Measurements from ENCODE around the gene KLHL29.

Gene KLHL29

DNA sequence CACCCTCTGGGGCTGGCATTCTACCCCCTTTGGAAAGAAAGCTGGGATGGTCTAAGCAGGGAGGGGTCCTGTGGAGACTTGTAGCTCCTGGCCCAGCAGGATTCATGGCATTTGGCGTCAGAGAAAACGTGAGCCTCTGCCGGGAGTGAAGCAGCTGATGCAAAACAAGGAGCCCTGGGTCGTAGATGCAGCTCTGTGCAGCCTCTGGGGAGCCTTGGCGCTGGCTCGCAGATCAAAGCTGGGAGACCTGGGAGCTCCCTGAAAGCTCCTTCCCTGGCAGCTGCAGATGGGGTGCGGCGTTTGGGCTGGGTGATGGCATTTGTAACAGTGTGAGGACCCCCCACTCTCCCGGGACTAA lies 148.3 kb downstream of the KLHL29 start:
- no peak for FAIRE-seq

- no peak for FAIRE-seq
Observed at GRCh38 chr2:23534771-23535170, 149.8 kb downstream of the KLHL29 start.

- no peak for FAIRE-seq
Observed at GRCh38 chr2:23536326-23536725, 151.3 kb downstream of the KLHL29 start.

DNA sequence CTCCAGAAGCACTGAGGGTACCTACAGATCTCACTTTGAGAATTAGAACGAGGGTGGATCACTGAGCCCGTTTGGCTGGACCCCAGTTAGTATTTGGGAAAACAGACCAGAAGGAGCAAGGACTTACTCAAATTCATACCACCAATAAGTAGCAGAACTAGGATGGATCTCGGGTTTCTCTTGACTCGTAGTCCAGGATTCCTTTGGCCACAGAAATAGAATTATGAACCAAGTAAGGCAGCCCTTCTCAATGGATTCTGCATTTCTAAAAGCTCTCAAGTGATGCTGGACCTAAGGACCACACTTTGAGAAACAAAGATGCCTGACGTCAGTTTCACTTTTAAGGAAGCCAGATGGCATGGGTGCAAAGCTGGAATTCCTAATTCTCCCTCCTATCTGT lies 153.0 kb downstream of the KLHL29 start:
- no peak for FAIRE-seq

GRCh38 chr2:23538566-23538965 lies 153.6 kb downstream of the KLHL29 start:
- no peak for FAIRE-seq

DNA sequence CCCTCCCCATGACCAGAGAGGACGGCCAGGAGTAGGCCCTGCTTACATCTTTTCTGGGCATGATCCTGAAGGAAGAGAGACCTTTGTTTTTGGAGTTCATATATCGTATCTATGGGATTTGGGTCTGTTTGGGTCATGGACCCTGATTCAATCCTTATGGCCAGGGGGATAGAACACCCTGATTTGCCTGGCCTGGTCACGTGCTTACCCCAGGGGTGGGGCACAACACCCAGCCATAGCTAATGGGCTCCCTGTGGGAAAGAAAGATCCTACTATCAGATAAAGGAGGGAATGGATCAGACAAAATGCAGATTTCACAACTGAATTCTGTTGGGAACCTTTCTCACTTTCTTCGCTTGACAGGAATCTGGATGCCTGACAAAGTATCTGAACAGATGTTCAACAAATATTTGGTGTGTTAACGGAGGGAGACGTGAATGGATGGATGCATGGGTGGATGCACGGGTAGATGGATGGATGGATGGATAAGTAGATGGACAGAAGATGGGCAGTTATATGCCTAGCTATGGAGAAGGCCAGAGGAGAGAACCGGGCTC lies 155.9 kb downstream of the KLHL29 start:
- no peak for FAIRE-seq

GRCh38 chr2:23541503-23542229 lies 156.7 kb downstream of the KLHL29 start:
- no peak for FAIRE-seq

DNA sequence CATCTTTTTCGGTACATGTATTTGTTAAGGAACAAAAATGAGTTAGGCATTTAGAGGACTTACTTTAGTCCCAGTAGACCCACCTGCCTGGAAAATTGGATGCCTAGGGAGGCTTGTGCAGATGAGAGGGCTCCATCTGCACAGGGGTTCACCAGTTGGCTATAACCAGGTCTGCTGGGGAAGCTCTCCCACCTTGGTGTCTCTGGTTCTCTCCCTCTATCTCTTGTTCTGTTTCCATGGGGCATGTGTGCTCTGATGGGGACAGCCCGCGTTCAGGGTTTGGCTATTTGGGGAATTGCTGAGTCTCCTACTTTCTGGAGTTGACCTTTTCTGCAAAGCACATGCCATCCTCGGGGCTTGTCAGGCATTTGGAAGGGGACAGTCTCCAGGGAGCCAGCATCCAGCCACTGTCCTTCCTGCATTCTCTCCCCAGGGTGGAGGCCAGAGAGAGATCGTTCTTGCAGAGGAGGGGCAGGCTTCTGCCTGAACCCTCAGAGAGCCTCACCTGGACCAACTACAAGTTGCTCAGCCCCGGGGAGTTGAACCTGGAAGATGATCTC lies 157.3 kb downstream of the KLHL29 start:
- no peak for FAIRE-seq

DNA sequence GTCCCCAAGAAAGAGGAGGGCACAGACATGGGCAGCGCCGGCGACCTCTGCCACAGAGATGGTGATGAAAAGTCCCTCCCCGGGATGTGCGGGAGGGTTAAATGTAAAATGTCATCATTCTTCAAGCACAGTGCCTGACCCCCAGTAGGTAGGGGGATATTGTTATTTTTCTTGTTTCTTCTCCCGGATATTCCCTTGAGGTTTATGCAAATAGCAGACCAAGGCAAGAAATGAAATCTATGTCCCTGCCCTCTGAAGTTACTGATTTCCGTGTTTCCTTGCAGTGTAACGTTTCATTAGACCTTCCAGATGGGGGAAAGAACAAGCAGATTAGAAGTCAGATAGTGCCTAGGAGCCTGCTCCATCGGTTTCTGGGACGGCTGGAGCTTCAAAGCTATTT lies 158.3 kb downstream of the KLHL29 start:
- no peak for FAIRE-seq

- no peak for FAIRE-seq
Observed at GRCh38 chr2:23543728-23544127, 158.7 kb downstream of the KLHL29 start.

DNA sequence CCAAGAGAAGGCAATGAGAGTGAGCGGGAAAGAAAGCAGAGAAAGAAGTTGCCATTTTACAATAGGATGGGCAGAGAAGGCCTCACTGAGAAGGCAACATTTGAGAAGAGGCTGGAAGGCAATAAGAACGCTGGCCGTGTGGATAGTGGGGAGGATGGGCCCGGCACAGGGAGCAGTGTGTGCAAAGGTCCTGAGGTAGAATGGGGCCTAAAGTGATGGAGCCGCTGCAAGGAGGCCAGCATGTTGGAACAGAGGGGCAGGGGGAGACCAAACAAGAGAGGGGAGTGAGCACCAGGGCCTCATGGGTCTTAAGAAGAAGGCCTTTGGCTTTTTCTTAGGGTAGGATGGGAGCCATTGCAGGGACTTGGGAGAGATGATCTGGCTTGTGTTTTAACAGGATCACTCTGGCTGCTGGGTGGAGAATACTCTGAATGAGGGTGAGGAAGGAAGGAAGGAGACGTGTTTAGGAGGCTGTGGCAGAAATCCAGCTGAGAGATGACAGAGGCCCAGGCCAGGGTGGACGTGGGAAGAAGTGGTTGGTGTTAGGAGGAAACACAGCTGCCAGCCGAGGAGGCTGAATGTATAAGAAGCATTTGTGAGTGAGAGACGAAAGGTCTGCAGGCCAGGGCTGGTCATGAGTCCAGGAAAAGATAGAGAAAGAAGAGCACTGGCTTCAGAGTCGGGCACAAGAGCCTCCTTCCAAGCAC lies 159.8 kb downstream of the KLHL29 start:
- FAIRE-seq, result no peak

DNA sequence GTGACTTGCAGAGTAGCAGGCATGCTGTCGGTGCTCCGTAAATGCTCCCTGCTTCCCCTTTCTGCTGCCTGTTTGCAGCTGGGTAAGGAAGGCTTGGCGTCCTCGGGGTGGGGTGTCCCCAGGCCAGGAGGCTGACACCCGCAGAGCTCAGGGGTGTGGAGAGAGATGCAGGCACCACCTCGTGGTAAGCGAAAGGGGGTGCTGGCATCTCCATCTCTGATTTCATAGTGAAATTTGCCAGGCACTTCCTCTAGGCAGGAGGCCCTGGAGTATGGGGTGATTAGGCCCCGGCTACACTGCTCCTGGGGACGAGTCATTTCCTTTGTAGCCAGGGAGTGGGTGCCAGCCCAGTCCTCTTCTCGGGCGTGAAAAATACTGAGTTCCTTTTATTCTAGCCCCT lies 160.4 kb downstream of the KLHL29 start:
- FAIRE-seq, result no peak

DNA sequence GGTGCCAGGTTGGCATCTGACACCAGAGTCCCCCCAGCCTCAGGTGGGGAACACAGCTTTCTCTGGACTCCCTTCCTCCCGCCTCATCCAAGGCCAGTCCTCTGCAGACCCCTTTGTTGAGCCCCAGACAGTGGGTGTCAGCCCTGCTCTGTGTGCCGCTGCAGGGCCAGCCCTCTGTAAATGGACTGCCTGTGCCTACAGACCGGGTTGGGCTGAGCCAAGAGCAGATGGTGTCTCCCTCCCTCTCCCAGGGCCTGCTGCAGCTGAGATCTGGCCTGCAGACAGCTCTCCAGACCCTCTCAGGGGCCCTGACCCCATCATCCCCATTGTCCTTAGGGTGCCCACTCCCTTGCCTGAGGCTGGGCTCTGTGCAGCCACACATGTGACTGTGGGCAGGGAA lies 160.8 kb downstream of the KLHL29 start:
- FAIRE-seq, result no peak

GRCh38 chr2:23546913-23547312 lies 161.9 kb downstream of the KLHL29 start:
- FAIRE-seq, result no peak

- FAIRE-seq, result no peak
Observed at GRCh38 chr2:23547725-23548124, 162.7 kb downstream of the KLHL29 start.

DNA sequence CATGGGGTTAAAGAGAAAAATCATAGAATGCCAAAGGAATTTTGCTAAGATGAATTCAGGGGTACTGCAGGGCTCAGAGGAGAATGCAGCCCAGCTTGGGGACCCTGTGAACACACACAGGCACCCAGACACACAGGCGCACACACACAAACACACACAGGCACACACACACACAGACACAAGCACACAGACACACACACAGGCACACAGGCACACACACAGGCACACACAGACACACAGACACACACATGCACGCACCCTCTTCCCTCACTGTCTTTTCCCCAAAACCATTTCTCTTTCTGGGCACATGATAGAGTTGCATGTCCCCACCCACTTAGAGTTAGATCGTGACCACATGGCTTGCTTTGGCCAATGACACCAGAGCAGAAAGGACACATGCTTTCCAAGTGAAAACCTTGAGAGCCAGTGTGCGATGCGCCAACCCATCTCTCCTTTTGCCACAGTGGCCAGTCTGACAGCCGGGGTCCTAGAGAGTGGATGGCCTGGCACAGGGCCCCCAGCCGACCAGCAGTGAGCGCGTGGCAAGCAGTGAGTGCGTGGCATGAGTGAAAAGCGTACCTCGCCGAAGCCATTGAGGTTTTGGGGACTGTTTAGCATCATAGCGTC lies 163.3 kb downstream of the KLHL29 start:
- no peak for FAIRE-seq

DNA sequence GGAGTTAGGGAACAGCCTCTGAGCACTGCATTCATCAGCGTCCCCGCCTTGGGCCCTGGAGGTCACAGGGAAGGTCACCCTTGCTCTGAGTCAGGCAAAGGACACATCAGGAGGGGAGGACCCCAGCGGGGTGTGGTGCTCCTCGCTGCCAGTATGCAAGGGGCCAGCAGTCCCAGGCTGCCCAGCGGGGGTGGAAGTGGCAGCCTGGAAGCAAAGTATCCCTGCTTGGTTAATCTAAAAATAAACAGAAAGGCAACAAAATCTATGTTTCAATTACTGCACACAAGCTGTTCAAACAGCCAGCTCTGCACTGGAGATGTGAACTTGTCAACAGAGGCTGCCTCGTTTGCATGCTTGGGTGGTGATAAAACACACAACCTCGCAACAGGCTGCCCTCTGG lies 164.1 kb downstream of the KLHL29 start:
- no peak for FAIRE-seq

- FAIRE-seq, result no peak
Observed at GRCh38 chr2:23549821-23550530, 165.0 kb downstream of the KLHL29 start.

- FAIRE-seq, result no peak
Observed at GRCh38 chr2:23550553-23550952, 165.6 kb downstream of the KLHL29 start.

GRCh38 chr2:23551875-23552274 lies 166.9 kb downstream of the KLHL29 start:
- no peak for FAIRE-seq

DNA sequence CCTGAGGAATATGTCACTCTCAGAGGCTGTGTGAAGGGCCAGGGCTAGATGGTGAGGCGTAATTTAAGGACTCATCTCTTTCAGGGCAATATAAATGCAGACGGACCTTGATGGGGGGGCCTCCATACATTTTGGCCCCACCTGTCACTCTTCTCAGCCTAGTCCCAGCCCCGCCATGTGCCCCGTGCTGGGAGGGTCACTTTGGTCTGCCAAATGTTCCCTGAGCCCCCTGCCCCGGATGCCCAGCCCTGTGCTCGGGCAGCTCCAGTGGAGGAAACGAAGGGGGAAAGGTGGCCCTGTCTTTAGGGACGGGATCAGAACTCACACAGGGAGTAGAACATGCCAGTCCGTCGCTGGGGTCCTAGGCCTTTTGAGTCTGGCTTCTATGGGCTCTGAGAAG lies 168.6 kb downstream of the KLHL29 start:
- FAIRE-seq, result no peak

GRCh38 chr2:23554054-23554697 lies 169.2 kb downstream of the KLHL29 start:
- FAIRE-seq, result no peak

Data from colon (tissue), 2 donors.